Inflammatory macrophage treated with lipopolysaccharide for 1 hour (primary cell): ENCODE data around the gene USP43.
"Not testable (repeated sequence)": the region's sequence is repeated elsewhere in the genome, so short reads cannot be mapped to it uniquely, and the experiment has no call there.

ENCODE experiments used
- DNase-seq, 2 donors: peaks; one replicate each; pipeline ENCODE4 v3.0.0-alpha.2; 2020 to 2022

Gene USP43

GRCh38 chr17:9644910-9645751 is at the start of gene USP43:
Gene USP43, plus strand, starts transcription at chr17:9645517. Its CDS starts 116 bp downstream, at chr17:9645633.
- DNase-seq: peak in 1 of 2 donors; percentile 5

GRCh38 chr17:9597638-9598037 is 47.7 kb upstream of the USP43 start:
- DNase-seq: not testable (repeated sequence)

DNA sequence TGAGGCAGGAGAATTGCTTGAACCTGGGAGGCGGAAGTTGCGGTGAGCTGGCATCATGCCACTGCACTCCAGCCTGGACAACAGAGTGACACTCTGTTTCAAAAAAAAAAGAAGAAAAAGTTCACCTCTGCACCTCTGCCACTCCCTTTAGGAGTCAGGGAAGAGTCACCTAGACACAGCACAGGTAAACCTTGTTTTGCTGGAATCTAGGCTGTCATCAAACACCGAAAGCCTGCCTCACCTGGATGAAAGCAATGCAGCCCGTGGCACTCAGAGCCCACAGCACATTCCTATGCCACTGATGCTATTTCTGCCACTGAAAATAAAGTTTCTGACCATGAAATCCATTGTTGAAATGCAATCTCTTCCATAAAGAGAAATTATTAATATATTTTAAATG is 46.7 kb upstream of the USP43 start:
- no peak for DNase-seq

GRCh38 chr17:9604583-9604982 is 40.7 kb upstream of the USP43 start:
- DNase-seq: not testable (repeated sequence)

GRCh38 chr17:9606453-9606852 is 38.9 kb upstream of the USP43 start:
- DNase-seq: no peak

DNA sequence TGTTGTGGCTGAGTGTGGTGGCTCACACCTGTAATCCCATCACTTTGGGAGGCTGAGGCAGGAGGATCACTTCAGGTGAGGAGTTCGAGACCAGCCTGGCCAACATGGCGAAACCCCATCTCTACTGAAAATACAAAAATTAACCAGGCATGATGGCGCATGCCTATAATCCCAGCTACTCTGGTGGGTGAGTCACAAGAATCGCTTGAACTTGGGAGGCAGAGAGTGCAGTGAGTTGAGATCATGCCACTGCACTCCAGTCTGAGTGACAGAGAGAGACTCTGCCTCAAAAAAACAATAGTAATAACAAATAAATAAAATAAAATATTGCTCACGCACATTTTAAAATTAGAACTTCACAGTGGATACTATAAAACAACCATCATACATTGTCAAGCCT is 38.3 kb upstream of the USP43 start:
- not testable (repeated sequence) for DNase-seq

DNA sequence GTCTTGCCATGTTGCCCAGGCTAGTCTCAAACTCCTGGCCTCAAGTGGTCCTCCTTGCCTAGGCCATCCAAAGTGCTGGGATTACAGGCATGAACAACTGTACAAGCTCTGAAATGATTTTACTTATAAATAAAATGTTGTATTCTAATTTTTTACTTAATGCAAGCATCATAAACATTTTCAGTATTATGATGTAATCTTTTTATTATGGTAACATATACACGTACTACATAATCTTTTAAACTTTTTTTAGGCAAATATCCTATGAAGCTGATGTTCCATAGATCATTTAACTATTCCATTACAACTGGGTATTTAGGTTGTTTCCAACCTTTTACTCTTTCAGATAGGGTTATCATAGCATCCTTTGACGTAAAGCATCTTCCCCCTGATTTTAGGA is 33.8 kb upstream of the USP43 start:
- DNase-seq: no peak

DNA sequence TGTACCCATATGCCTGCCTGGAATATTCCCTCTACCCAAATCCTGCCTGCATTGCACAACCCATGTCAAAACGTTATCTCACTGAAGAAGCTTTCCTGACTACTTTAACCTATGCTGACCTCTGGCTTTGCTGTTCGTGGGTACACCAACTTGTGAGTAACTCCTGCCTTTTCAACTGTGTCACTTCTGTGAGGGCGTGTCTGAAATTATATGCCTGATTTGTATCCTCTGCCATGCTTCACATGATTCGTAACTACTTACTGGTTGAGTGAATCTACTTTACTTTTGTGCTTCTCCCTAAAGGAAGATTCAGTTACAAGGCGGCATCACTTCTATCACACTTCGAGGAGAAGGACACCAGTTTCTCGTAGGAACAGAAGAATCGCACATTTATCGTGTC is 33.3 kb upstream of the USP43 start:
- DNase-seq: no peak

- no peak for DNase-seq
Observed at GRCh38 chr17:9615486-9615885, 29.8 kb upstream of the USP43 start.

DNA sequence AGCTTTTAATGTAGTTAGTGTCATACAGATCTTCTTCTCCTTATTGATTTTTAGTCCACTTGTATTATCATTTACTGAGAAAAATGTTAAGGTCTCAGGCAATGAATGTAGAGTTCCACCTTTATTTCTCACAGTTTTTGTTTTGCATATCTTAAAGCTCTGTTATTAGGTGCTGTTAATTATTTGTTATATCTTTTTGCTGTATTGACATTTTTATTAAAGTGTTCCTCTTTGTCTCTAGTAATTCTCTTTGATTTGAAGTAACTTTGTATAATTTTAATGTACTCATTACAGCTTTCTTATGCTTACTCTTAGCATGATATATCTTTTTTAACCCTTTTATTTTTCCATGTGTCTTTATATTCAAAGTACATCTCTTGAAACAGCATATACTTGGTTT is 22.4 kb upstream of the USP43 start:
- no peak for DNase-seq

DNA sequence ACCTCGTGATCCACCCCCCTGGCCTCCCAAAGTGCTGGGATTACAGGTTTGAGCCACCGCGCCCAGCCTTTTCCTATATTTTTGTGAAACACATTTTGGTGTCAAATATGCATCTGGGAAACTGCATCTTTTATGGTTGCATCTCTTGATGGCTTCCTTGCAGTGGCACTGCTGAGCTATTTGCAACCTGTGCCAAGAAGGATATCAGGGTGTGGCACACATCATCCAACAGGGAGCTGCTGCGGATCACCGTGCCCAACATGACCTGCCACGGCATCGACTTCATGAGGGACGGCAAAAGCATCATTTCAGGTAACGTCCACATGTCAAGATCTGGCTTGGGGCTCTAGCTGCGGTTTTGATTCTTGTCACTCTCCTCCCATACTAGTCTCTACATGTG is 16.8 kb upstream of the USP43 start:
- DNase-seq: no peak

DNA sequence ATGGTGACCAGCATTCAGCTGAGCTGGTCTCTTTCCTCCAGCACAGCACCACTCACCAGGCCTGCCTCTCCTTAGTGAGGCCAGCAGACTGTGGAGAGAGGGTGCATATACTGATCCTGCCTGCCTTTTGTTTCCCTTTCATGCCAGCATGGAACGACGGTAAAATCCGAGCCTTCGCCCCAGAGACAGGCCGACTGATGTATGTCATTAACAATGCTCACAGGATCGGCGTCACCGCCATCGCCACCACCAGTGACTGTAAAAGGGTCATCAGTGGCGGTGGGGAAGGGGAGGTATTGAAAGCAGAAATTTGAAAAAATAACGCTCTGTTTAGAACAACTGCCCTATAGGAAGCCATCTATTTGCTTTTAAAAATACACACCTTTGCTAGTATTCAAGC is 12.6 kb upstream of the USP43 start:
- no peak for DNase-seq

GRCh38 chr17:9635340-9635739 is 10.0 kb upstream of the USP43 start:
- DNase-seq: no peak

DNA sequence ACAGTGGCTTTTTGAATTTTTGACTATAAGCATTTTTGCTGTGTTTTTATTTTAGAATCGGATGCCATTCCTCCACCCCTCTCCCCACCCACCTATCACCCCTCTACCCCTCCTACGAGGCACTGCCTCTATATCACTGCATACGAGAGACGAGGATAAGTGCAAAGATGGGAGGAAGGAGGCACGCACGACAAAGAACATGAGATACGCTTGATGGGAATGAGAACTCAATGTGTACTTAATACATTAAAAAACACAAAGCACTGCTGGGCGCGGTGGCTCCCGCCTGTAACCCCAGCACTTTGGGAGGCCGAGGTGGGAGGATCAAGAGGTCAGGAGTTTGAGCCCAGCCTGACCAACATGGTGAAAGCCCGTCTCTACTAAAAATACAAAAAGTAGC is 8.8 kb upstream of the USP43 start:
- DNase-seq: no peak

DNA sequence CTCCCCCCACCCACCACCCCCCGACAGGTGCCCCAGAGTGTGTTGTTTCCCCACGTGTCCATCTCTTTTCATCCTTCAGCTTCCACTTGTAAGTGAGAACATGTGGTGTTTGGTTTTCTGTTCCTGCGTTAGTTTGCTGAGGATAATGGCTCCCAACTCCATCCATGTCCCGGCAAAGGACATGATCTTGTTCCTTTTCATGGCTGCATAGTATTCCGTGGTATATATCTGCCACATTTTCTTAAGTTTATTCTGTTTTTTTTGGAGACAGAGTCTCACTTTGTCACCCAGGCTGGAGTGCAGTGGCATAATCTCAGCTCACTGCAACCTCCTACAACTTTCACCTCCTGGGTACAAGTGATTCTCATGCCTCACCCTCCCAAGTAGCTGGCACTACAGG is 4.9 kb upstream of the USP43 start:
- DNase-seq: not testable (repeated sequence)

GRCh38 chr17:9643611-9644010 is 1.7 kb upstream of the USP43 start:
- no peak for DNase-seq

- peak; percentile 4 to 7 for DNase-seq
Observed at GRCh38 chr17:9645851-9646545, 681 bp downstream of the USP43 start.

DNA sequence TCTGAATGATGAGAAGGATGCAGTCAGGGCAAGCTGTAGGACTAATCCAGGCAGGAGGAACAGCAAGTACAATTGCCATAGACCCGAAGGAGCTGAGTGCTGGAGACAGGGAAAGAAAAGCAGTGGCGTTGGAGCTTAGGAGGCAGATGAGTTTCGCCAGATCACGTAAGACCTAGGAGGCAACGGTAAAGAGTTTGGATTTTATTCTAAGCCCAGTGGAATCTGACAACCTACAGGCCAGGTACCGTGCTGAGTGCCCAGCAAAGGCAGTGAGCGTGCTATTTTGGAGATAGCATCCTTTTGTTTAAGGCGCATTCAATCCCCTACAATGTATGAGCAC is 1.2 kb downstream of the USP43 start:
- DNase-seq: no peak

- no peak for DNase-seq
Observed at GRCh38 chr17:9647014-9647413, 1.7 kb downstream of the USP43 start.

DNA sequence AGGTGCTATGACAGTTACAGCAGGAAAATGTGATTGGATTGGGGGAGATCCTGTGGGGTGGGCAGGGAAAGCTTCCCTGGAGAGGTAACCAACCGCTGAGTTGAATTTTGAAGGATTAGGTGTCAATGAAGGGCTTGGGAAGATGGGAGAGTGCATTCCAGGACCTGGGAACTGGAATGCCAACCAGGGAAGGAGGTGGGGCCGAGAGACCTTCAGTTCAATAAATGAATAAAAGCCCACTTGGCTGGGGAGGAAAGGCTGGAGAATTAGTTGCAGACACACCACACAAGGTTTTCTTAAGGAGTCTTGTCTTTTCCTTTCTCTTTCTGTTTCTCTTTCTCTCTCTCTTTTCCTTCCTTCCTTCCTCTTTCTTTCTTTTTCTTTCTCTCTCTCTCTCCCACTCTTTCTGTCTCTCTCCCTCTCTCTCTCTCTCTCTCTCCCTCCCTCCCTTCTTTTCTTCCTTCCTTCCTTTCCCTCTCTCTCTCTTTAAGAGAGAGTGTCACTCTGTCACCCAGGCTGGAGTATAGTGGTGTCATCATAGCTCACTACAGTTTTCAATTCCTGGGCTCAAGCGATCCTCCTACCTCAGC is 3.3 kb downstream of the USP43 start:
- no peak for DNase-seq

- no peak for DNase-seq
Observed at GRCh38 chr17:9658593-9659211, 13.4 kb downstream of the USP43 start.

DNA sequence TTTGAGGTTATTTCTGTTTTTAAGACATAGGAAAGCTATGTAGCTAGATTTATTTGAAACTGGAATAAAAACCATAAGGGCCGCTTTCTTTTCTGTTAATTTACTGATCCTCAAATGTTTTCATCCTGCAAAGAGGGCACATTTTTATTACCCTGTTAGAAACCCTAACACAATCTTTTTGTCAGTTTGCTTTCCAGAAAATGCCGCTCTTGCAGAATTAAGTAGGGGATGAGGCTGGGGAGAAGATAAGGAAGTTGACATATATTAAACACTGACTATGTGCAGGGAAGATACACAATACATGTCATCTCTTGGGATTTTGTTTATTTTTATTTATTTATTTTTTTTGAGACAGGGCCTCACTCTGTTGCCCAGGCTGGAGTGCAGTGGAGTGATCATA is 15.7 kb downstream of the USP43 start:
- DNase-seq: no peak

- not testable (repeated sequence) for DNase-seq
Observed at GRCh38 chr17:9663511-9663910, 18.2 kb downstream of the USP43 start.
